Stimulated activated CD4-positive, alpha-beta T cell treated with anti-CD3 and anti-CD28 coated beads, Interleukin-15, amount 100 ng/mL, for 24 hours (primary cell): ENCODE data around the gene ETNK2.
"Not testable (repeated sequence)": the region's sequence is repeated elsewhere in the genome, so short reads cannot be mapped to it uniquely, and the experiment has no call there.

Source experiments
- DNase-seq: peaks from one replicate; pipeline ENCODE4 v3.0.0-alpha.2; 2020

Gene ETNK2

GRCh38 chr1:204093781-204094180, 58.1 kb downstream of the ETNK2 start:
- DNase-seq = no peak

- DNase-seq = no peak
Observed at GRCh38 chr1:204093421-204093717, 58.5 kb downstream of the ETNK2 start.

GRCh38 chr1:204092632-204093420, 59.0 kb downstream of the ETNK2 start:
- no peak for DNase-seq

GRCh38 chr1:204091787-204092312, 60.0 kb downstream of the ETNK2 start:
- no peak for DNase-seq

- no peak for DNase-seq
Observed at GRCh38 chr1:204091066-204091465, 60.8 kb downstream of the ETNK2 start.

GRCh38 chr1:204090132-204090531, 61.7 kb downstream of the ETNK2 start:
- DNase-seq = not testable (repeated sequence)

GRCh38 chr1:204089044-204089751, 62.6 kb downstream of the ETNK2 start:
- DNase-seq = no peak

- DNase-seq = no peak
Observed at GRCh38 chr1:204088596-204088995, 63.2 kb downstream of the ETNK2 start.

- no peak for DNase-seq
Observed at GRCh38 chr1:204087893-204088528, 63.8 kb downstream of the ETNK2 start.

GRCh38 chr1:204087181-204087892, 64.5 kb downstream of the ETNK2 start:
- DNase-seq = no peak

GRCh38 chr1:204085876-204086275, 66.0 kb downstream of the ETNK2 start:
- no peak for DNase-seq

GRCh38 chr1:204084247-204084772, 67.5 kb downstream of the ETNK2 start:
- no peak for DNase-seq

- no peak for DNase-seq
Observed at GRCh38 chr1:204083491-204083890, 68.4 kb downstream of the ETNK2 start.

- DNase-seq = no peak
Observed at GRCh38 chr1:204081791-204082513, 69.9 kb downstream of the ETNK2 start.

- DNase-seq = no peak
Observed at GRCh38 chr1:204081164-204081790, 70.6 kb downstream of the ETNK2 start.
